Gastroesophageal sphincter (tissue), 4 donors: ENCODE measurements around the gene HDAC4. TPM values are rescaled to one million over a fixed set of nuclear protein-coding genes. Genes with fewer than 3 reads are reported as not detected.

Experiments used
- ATAC-seq: fragments of 150-250 bp; one replicate; pipeline ENCODE4 v1.9.1; 2016; ENCODE audit warnings: mild to moderate bottlenecking, moderate library complexity
- H3K27ac ChIP-seq, 4 donors: fragments of 200-600 bp; sonication (generic) in 3 of 4; 1 replicate in 3 of 4; 2 replicates in 1 of 4; pipeline ENCODE4 v1.5.1; 2016 to 2019
- H3K27me3 ChIP-seq: fragments of 200-600 bp; sonication (generic); one replicate; pipeline ENCODE4 v1.5.1; 2019
- H3K36me3 ChIP-seq, 2 donors: fragments of 200-600 bp; sonication (generic); one replicate each; pipeline ENCODE4 v1.5.1; 2019; ENCODE audit warnings: control low read depth in 1 of 2
- H3K4me1 ChIP-seq, 3 donors: fragments of 200-600 bp; sonication (generic); 1 replicate in 2 of 3; 2 replicates in 1 of 3; pipeline ENCODE4 v1.5.1; 2016 to 2019; ENCODE audit warnings: control low read depth in 2 of 3
- H3K4me3 ChIP-seq, 2 donors: fragments of 200-600 bp; sonication (generic); one replicate each; pipeline ENCODE4 v1.5.1; 2019; ENCODE audit warnings: mild to moderate bottlenecking in 1 of 2, moderate library complexity in 1 of 2
- H3K9me3 ChIP-seq, 3 donors: fragments of 200-600 bp; sonication (generic); one replicate each; pipeline ENCODE4 v1.5.1; 2017 to 2019; ENCODE audit warnings: control low read depth in 2 of 3
- CTCF ChIP-seq, 4 experiments: fragments of 200-600 bp in 2 of 4; fragments of 450-650 bp in 2 of 4; sonication (generic) in 1 of 4; IDR thresholded peaks; one replicate each; pipeline ENCODE4 v1.5.1; 2017 to 2019; ENCODE audit warnings: antibody characterized with exemption in 4 of 4, mild to moderate bottlenecking in 2 of 4, moderate library complexity in 2 of 4
- EP300 ChIP-seq: sonication (generic); formaldehyde crosslinking; IDR thresholded peaks from one replicate; pipeline ENCODE4 v1.6.1; 2017; ENCODE audit warnings: antibody characterized with exemption, mild to moderate bottlenecking
- POLR2A ChIP-seq, 2 donors: fragments of 450-650 bp; IDR thresholded peaks; one replicate each; pipeline ENCODE4 v1.6.1; 2017; ENCODE audit warnings: antibody characterized with exemption in 2 of 2, mild to moderate bottlenecking in 2 of 2, moderate library complexity in 1 of 2
- POLR2AphosphoS5 ChIP-seq: sonication (generic); formaldehyde crosslinking; IDR thresholded peaks from one replicate; pipeline ENCODE4 v1.6.1; 2017; ENCODE audit warnings: antibody characterized with exemption
- WGBS, 2 donors: methylation state at CpG; one replicate each; pipeline ENCODE4 v1.1.5; 2018; ENCODE audit warnings: low coverage in 1 of 2; 5-methylcytosine and 5-hydroxymethylcytosine counted together
- total RNA-seq, 4 donors: library from RNA; depleted of rRNA; stranded (reverse); fragments of >200 nt; gene quantifications; one replicate each; pipeline ENCODE4 v1.1.0, GENCODE V29; 2016

The HDAC4 gene
- total RNA-seq, 4 donors from 2014 or later: 41.3 to 104 (median 85.8) TPM

- no peak for ATAC-seq
- H3K4me1 ChIP-seq: peaks cover 0 to 42% (median 4%) of the 10 kb centered on the region in 3 donors
- H3K27me3 ChIP-seq: no peaks in the 10 kb centered on the region
- H3K9me3 ChIP-seq: peaks cover 0 to 6% (median 0%) of the 10 kb centered on the region in 3 donors
- no peak overlapping the region for H3K27ac ChIP-seq
- peaks cover 0 to 51% of the 10 kb centered on the region in 2 donors for H3K36me3 ChIP-seq
- 73 to 80% methylated on average over 1 to 5 of the region's 17 CpGs for WGBS, 2 donors
- no peak for TF ChIP-seq POLR2A (IDR thresholded peaks at IDR 0.05)
- TF ChIP-seq POLR2AphosphoS5: no peak
- TF ChIP-seq CTCF (IDR thresholded peaks at IDR 0.05): no peak
- no peak for TF ChIP-seq EP300
- H3K4me3 ChIP-seq: no peak overlapping the region
These were observed 208.4 kb downstream of the HDAC4 start for GRCh38 chr2:239192456-239192855.

- peaks cover 0 to 6% (median 0%) of the 10 kb centered on the region in 3 donors for H3K9me3 ChIP-seq
- peak overlapping the region in 1 of 4 donors; percentile 33 for H3K27ac ChIP-seq
- H3K4me1 ChIP-seq: peaks cover 0 to 42% (median 4%) of the 10 kb centered on the region in 3 donors
- H3K27me3 ChIP-seq: no peaks in the 10 kb centered on the region
- H3K36me3 ChIP-seq: peaks cover 0 to 51% of the 10 kb centered on the region in 2 donors
- WGBS, 2 donors: 56 to 87% methylated on average over 1 to 6 of the region's 15 CpGs
- ATAC-seq: no peak
- H3K4me3 ChIP-seq: no peak overlapping the region
- TF ChIP-seq POLR2A (IDR thresholded peaks at IDR 0.05) (no peak), CTCF (IDR thresholded peaks at IDR 0.05) (no peak)
These were observed 209.6 kb downstream of the HDAC4 start for GRCh38 chr2:239190921-239191885.

GRCh38 chr2:239190361-239190760 is 210.5 kb downstream of the HDAC4 start:
- H3K36me3 ChIP-seq: peaks cover 0 to 56% of the 10 kb centered on the region in 2 donors

GRCh38 chr2:239189711-239190131 is 211.1 kb downstream of the HDAC4 start:
- Histone ChIP-seq H3K4me3 (no peak overlapping the region), H3K27ac (no peak overlapping the region), H3K4me1 (peaks cover 0 to 35% (median 4%) of the 10 kb centered on the region in 3 donors), H3K36me3 (peaks cover 0 to 58% of the 10 kb centered on the region in 2 donors), H3K27me3 (no peaks in the 10 kb centered on the region), H3K9me3 (peaks cover 0 to 6% (median 0%) of the 10 kb centered on the region in 3 donors)
- no peak for ATAC-seq
- WGBS, 2 donors: 20% methylated on average over 1 of the region's 23 CpGs; no CpG with 5 or more reads in 1 of the 2 donors
- no peak for TF ChIP-seq CTCF (IDR thresholded peaks at IDR 0.05)
- no peak for TF ChIP-seq POLR2A (IDR thresholded peaks at IDR 0.05)
- TF ChIP-seq EP300: no peak
- TF ChIP-seq POLR2AphosphoS5: no peak

More at GRCh38 chr2:239190361-239190760, 210.5 kb downstream of the HDAC4 start:
- WGBS, 2 donors: 84 to 85% methylated on average over 6 to 10 of the region's 22 CpGs
- no peak for TF ChIP-seq POLR2A (IDR thresholded peaks at IDR 0.05)
- TF ChIP-seq EP300: no peak
- no peak for TF ChIP-seq POLR2AphosphoS5
- no peak for TF ChIP-seq CTCF (IDR thresholded peaks at IDR 0.05)
- ATAC-seq: no peak
- peaks cover 0 to 41% (median 4%) of the 10 kb centered on the region in 3 donors for H3K4me1 ChIP-seq
- no peak overlapping the region for H3K27ac ChIP-seq
- peaks cover 0 to 6% (median 0%) of the 10 kb centered on the region in 3 donors for H3K9me3 ChIP-seq
- H3K4me3 ChIP-seq: no peak overlapping the region
- no peaks in the 10 kb centered on the region for H3K27me3 ChIP-seq
